BLaER1 (cell line): Measurements from ENCODE around the gene VPS18.

Experiments used
- H3K27ac ChIP-seq: shearing (Covaris generic); formaldehyde crosslinking; 2 replicates; pipeline ENCODE4 v1.8.1; 2022
- H3K27me3 ChIP-seq: shearing (Covaris generic); formaldehyde crosslinking; 2 replicates; pipeline ENCODE4 v1.8.1; 2022
- H3K36me3 ChIP-seq: shearing (Covaris generic); formaldehyde crosslinking; 2 replicates; pipeline ENCODE4 v1.8.1; 2022
- H3K4me1 ChIP-seq: shearing (Covaris generic); formaldehyde crosslinking; 2 replicates; pipeline ENCODE4 v1.8.1; 2022
- H3K4me2 ChIP-seq: shearing (Covaris generic); formaldehyde crosslinking; 2 replicates; pipeline ENCODE4 v1.8.1; 2022
- H3K4me3 ChIP-seq: shearing (Covaris generic); formaldehyde crosslinking; 2 replicates; pipeline ENCODE4 v1.8.1; 2022
- H3K9ac ChIP-seq: shearing (Covaris generic); formaldehyde crosslinking; 2 replicates; pipeline ENCODE4 v1.8.1; 2022
- H3K9me3 ChIP-seq: shearing (Covaris generic); formaldehyde crosslinking; 2 replicates; pipeline ENCODE4 v1.8.1; 2022
- H4K20me1 ChIP-seq: shearing (Covaris generic); formaldehyde crosslinking; 2 replicates; pipeline ENCODE4 v1.8.1; 2022
- Cebpa-rat ChIP-seq: shearing (Covaris generic); IDR thresholded peaks from 2 replicates; pipeline ENCODE4 v1.8.1; 2022

VPS18 gene

GRCh38 chr15:40915679-40916078, 21.4 kb downstream of the VPS18 start:
- H3K27me3 ChIP-seq: no peaks in the 10 kb centered on the region
- no peaks in the 10 kb centered on the region for H4K20me1 ChIP-seq
- TF ChIP-seq Cebpa-rat: no peak
- no peaks in the 10 kb centered on the region for H3K36me3 ChIP-seq
- H3K9me3 ChIP-seq: no peaks in the 10 kb centered on the region
- no peak overlapping the region for H3K9ac ChIP-seq
- H3K4me3 ChIP-seq: no peak overlapping the region
- H3K27ac ChIP-seq: no peak overlapping the region
- peak overlapping the region; percentile 29; the same call in 1 of the 2 replicates for H3K4me2 ChIP-seq
- peaks cover 77% of the 10 kb centered on the region for H3K4me1 ChIP-seq

- no peaks in the 10 kb centered on the region for H3K27me3 ChIP-seq
These were observed 23.3 kb downstream of the VPS18 start for GRCh38 chr15:40917585-40917984.

GRCh38 chr15:40918146-40918798, 24.0 kb downstream of the VPS18 start:
- H3K36me3 ChIP-seq: no peaks in the 10 kb centered on the region
- peak overlapping the region; percentile 5; the same call in 1 of the 2 replicates for H3K27ac ChIP-seq
- peak overlapping the region; percentile 81 for H3K4me2 ChIP-seq
- no peak overlapping the region for H3K9ac ChIP-seq
- peaks cover under 1% of the 10 kb centered on the region; the same call in 1 of the 2 replicates for H3K27me3 ChIP-seq
- H3K9me3 ChIP-seq: no peaks in the 10 kb centered on the region
- H3K4me3 ChIP-seq: no peak overlapping the region
- no peak for TF ChIP-seq Cebpa-rat
- no peaks in the 10 kb centered on the region for H4K20me1 ChIP-seq
- H3K4me1 ChIP-seq: peaks cover 66% of the 10 kb centered on the region

More at GRCh38 chr15:40917585-40917984, 23.3 kb downstream of the VPS18 start:
- peaks cover 65% of the 10 kb centered on the region for H3K4me1 ChIP-seq
- H4K20me1 ChIP-seq: no peaks in the 10 kb centered on the region
- no peak for TF ChIP-seq Cebpa-rat
- no peak overlapping the region for H3K4me3 ChIP-seq
- peak overlapping the region; percentile 81 for H3K4me2 ChIP-seq
- H3K36me3 ChIP-seq: no peaks in the 10 kb centered on the region
- no peaks in the 10 kb centered on the region for H3K9me3 ChIP-seq
- no peak overlapping the region for H3K9ac ChIP-seq
- H3K27ac ChIP-seq: no peak overlapping the region

GRCh38 chr15:40918799-40919392, 24.6 kb downstream of the VPS18 start:
- Histone ChIP-seq H3K27ac (peak overlapping the region; percentile 5; the same call in 1 of the 2 replicates), H3K36me3 (no peaks in the 10 kb centered on the region), H3K4me3 (no peak overlapping the region), H3K27me3 (peaks cover 7% of the 10 kb centered on the region), H4K20me1 (no peaks in the 10 kb centered on the region), H3K9ac (no peak overlapping the region), H3K4me1 (peaks cover 67% of the 10 kb centered on the region), H3K4me2 (peak overlapping the region; percentile 81; the same call in 1 of the 2 replicates), H3K9me3 (no peaks in the 10 kb centered on the region)
- no peak for TF ChIP-seq Cebpa-rat

GRCh38 chr15:40921949-40922607, 27.8 kb downstream of the VPS18 start:
- H3K4me1 ChIP-seq: peaks cover 59% of the 10 kb centered on the region
- no peak overlapping the region for H3K27ac ChIP-seq
- no peak overlapping the region for H3K9ac ChIP-seq
- no peaks in the 10 kb centered on the region for H3K9me3 ChIP-seq
- peaks cover 2% of the 10 kb centered on the region; the same call in 1 of the 2 replicates for H4K20me1 ChIP-seq
- no peaks in the 10 kb centered on the region for H3K36me3 ChIP-seq
- H3K27me3 ChIP-seq: peaks cover 39% of the 10 kb centered on the region
- no peak for TF ChIP-seq Cebpa-rat
- no peak overlapping the region for H3K4me3 ChIP-seq
- peak overlapping the region; percentile 38 for H3K4me2 ChIP-seq

GRCh38 chr15:40922608-40923005, 28.4 kb downstream of the VPS18 start:
- no peak overlapping the region for H3K9ac ChIP-seq
- no peaks in the 10 kb centered on the region for H3K36me3 ChIP-seq
- no peak for TF ChIP-seq Cebpa-rat
- peaks cover 44% of the 10 kb centered on the region for H3K27me3 ChIP-seq
- no peak overlapping the region for H3K27ac ChIP-seq
- peaks cover 6% of the 10 kb centered on the region; the same call in 1 of the 2 replicates for H4K20me1 ChIP-seq
- peak overlapping the region; percentile 38 for H3K4me2 ChIP-seq
- H3K4me3 ChIP-seq: no peak overlapping the region
- H3K4me1 ChIP-seq: peaks cover 58% of the 10 kb centered on the region
- H3K9me3 ChIP-seq: no peaks in the 10 kb centered on the region

GRCh38 chr15:40923551-40923950, 29.3 kb downstream of the VPS18 start:
- peak overlapping the region; percentile 30; the same call in 1 of the 2 replicates for H3K4me2 ChIP-seq
- no peak for TF ChIP-seq Cebpa-rat
- no peak overlapping the region for H3K4me3 ChIP-seq
- H3K27ac ChIP-seq: no peak overlapping the region
- H3K36me3 ChIP-seq: no peaks in the 10 kb centered on the region
- peaks cover 52% of the 10 kb centered on the region for H3K4me1 ChIP-seq
- H3K9ac ChIP-seq: no peak overlapping the region
- peaks cover 8% of the 10 kb centered on the region for H4K20me1 ChIP-seq
- no peaks in the 10 kb centered on the region for H3K9me3 ChIP-seq
- peaks cover 52% of the 10 kb centered on the region for H3K27me3 ChIP-seq

- H3K9me3 ChIP-seq: no peaks in the 10 kb centered on the region
- H4K20me1 ChIP-seq: peaks cover 28% of the 10 kb centered on the region
- no peak for TF ChIP-seq Cebpa-rat
- H3K27me3 ChIP-seq: peaks cover 71% of the 10 kb centered on the region
- peak overlapping the region; percentile 9; the same call in 1 of the 2 replicates for H3K9ac ChIP-seq
- H3K36me3 ChIP-seq: no peaks in the 10 kb centered on the region
- H3K4me1 ChIP-seq: peaks cover 68% of the 10 kb centered on the region
- H3K4me3 ChIP-seq: peak overlapping the region; percentile 65
- peak overlapping the region; percentile 37; the same call in 1 of the 2 replicates for H3K27ac ChIP-seq
- peak overlapping the region; percentile 99 for H3K4me2 ChIP-seq
These were observed 31.2 kb downstream of the VPS18 start for GRCh38 chr15:40925495-40925862.

GRCh38 chr15:40925863-40926658, 31.8 kb downstream of the VPS18 start:
- Histone ChIP-seq H3K9me3 (no peaks in the 10 kb centered on the region), H3K9ac (peak overlapping the region; percentile 9; the same call in 1 of the 2 replicates), H3K27me3 (peaks cover 77% of the 10 kb centered on the region), H3K36me3 (no peaks in the 10 kb centered on the region), H3K4me1 (peaks cover 74% of the 10 kb centered on the region), H3K4me2 (peak overlapping the region; percentile 99), H4K20me1 (peaks cover 33% of the 10 kb centered on the region), H3K27ac (peak overlapping the region; percentile 37), H3K4me3 (peak overlapping the region; percentile 65)
- no peak for TF ChIP-seq Cebpa-rat
